ENCODE measurements around the gene NSUN2. TPM values are rescaled to one million over a fixed set of nuclear protein-coding genes. Genes with fewer than 3 reads are reported as not detected.

NSUN2 gene
- total and polyA plus RNA-seq, 2 donors (not counting 3 experiments of a cell fraction or from before 2014, with no cell fraction given), result 53.7 to 73.0 TPM

DNA sequence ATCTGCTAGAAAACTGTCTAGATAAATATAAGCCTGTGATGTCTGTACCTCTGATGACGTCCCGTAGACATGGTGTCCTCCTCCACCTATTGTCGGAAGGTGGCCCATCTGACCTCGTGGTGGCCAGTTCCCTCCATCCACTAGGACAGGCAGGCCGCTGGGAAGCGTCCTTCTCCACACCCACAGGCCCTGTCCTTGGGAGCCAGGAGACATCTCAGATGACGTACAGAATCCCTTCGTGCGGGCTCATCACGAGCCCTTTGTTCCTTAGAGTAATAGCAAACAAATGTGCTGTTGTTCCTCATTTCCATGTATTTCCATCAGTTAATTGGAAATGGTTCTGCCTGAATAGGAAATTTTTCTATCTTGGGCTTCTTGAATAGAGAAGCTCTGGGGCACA is 42.0 kb upstream of the NSUN2 start:
- no peak overlapping the region for H2AFZ ChIP-seq (ENCODE audit: low read depth, low read length)
- H3K9ac ChIP-seq (replicated peaks; ENCODE audit: extremely low read depth, insufficient read depth, low read length), result no peak overlapping the region

More for the DNA sequence above, 42.0 kb upstream of the NSUN2 start:
- Histone ChIP-seq H3K9me3 (replicated peaks; ENCODE audit: control insufficient read depth, insufficient read depth, low read length) (no peaks in the 10 kb centered on the region), H3K4me3 (replicated peaks in 1 of 3; ENCODE audit: insufficient read depth in 1 of 3, low read depth in 1 of 3, low read length in 3 of 3) (no peak overlapping the region), H3K4me1 (ENCODE audit: control insufficient read depth, extremely low read depth, insufficient read depth, low read length) (no peaks in the 10 kb centered on the region), H3K4me2 (ENCODE audit: insufficient read depth, low read length) (no peak overlapping the region), H3K79me2 (ENCODE audit: control insufficient read depth, insufficient read depth, low read length) (no peaks in the 10 kb centered on the region), H4K20me1 (replicated peaks; ENCODE audit: control insufficient read depth, extremely low read depth, insufficient read depth, low read length) (no peaks in the 10 kb centered on the region), H3K9me1 (replicated peaks; ENCODE audit: control insufficient read depth, extremely low read depth, insufficient read depth, low read length) (no peaks in the 10 kb centered on the region), H3K27me3 (ENCODE audit: control insufficient read depth in 2 of 2, insufficient read depth in 2 of 2, low read length in 2 of 2) (no peaks in the 10 kb centered on the region), H3K27ac (ENCODE audit: insufficient read depth, low read depth, low read length) (no peak overlapping the region), H3K36me3 (ENCODE audit: control insufficient read depth in 2 of 2, extremely low read depth in 1 of 2, insufficient read depth in 2 of 2, low read length in 2 of 2) (no peaks in the 10 kb centered on the region)
- FAIRE-seq, result no peak
- no TSS peak for BruUV-seq (replicated peaks)
- DNase-seq (ENCODE audit: low read depth, low spot score), result no peak
- TF ChIP-seq, protein P1, sequence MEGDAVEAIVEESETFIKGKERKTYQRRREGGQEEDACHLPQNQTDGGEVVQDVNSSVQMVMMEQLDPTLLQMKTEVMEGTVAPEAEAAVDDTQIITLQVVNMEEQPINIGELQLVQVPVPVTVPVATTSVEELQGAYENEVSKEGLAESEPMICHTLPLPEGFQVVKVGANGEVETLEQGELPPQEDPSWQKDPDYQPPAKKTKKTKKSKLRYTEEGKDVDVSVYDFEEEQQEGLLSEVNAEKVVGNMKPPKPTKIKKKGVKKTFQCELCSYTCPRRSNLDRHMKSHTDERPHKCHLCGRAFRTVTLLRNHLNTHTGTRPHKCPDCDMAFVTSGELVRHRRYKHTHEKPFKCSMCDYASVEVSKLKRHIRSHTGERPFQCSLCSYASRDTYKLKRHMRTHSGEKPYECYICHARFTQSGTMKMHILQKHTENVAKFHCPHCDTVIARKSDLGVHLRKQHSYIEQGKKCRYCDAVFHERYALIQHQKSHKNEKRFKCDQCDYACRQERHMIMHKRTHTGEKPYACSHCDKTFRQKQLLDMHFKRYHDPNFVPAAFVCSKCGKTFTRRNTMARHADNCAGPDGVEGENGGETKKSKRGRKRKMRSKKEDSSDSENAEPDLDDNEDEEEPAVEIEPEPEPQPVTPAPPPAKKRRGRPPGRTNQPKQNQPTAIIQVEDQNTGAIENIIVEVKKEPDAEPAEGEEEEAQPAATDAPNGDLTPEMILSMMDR (IDR thresholded peaks at IDR 0.05; ENCODE audit: extremely low read depth in 1 of 2, insufficient read depth in 1 of 2, low read depth in 1 of 2, low read length in 2 of 2), result no peak
- TF ChIP-seq POLR2A (IDR thresholded peaks at IDR 0.05; ENCODE audit: low read depth, low read length) (no peak), POLR2AphosphoS5 (IDR thresholded peaks at IDR 0.05; ENCODE audit: insufficient read depth, low read depth, low read length) (no peak), EZH2 (IDR thresholded peaks at IDR 0.05; ENCODE audit: borderline replicate concordance, low read depth, low read length, severe bottlenecking) (no peak), FOS (IDR thresholded peaks at IDR 0.05; ENCODE audit: borderline replicate concordance, insufficient read depth, low read length) (no peak), MYC (IDR thresholded peaks at IDR 0.05; ENCODE audit: low read depth, low read length) (no peak), JUN (IDR thresholded peaks at IDR 0.05; ENCODE audit: borderline replicate concordance, insufficient read depth, insufficient read length, low read depth) (no peak), GATA2 (IDR thresholded peaks at IDR 0.05; ENCODE audit: insufficient read depth, insufficient read length, low read depth, low read length) (no peak)
- TF ChIP-seq, protein P2, sequence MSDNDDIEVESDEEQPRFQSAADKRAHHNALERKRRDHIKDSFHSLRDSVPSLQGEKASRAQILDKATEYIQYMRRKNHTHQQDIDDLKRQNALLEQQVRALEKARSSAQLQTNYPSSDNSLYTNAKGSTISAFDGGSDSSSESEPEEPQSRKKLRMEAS (IDR thresholded peaks at IDR 0.05; ENCODE audit: insufficient read depth, insufficient read length), result no peak
- dilution Hi-C loops (cut with MboI; ENCODE audit: extremely low pct_ligation_motif_present, low sequenced_read_pairs), result no loop called here
- CTCF ChIA-PET, result interaction anchor here (1.0 kb wide), 1 partner anchor 19 kb away, joined by 3 read pairs; no protein-coding TSS in a partner anchor
- intact Hi-C loops (cut with micrococcal nuclease), result no loop called here
- POLR2A ChIA-PET, result no interaction called here
